HepG2 (cell line): ENCODE data around the gene DEFB128. TPM values are rescaled to one million over a fixed set of nuclear protein-coding genes. Genes with fewer than 3 reads are reported as not detected.

Experiments used
- ATAC-seq: fragments of 200-7000 bp; cut with Tn5 transposase; 3 replicates; pipeline ENCODE4 v1.9.1; 2020; ENCODE audit warnings: mild to moderate bottlenecking, moderate library complexity
- BruUV-seq: library from RNA; stranded (reverse); fragments of 400-500 nt; replicated peaks from 2 replicates; lab custom pipeline; 2021; lab: Mats Ljungman, UMichigan
- CTCF ChIA-PET: fragments of 300-600 bp; formaldehyde crosslinking; extraction: SDS; loops from one replicate; lab custom pipeline; 2021; ENCODE audit warnings: low total read pairs, inconsistent platforms, low intra/inter-chr PET ratio; lab: Yijun Ruan, JAX
- POLR2A ChIA-PET: fragments of 350-600 bp; sonication (Branson Sonifier 250); formaldehyde crosslinking; loops from one replicate; lab custom pipeline; 2020; ENCODE audit warnings: antibody characterized with exemption, inconsistent platforms; lab: Yijun Ruan, JAX
- DNase-seq: peaks from one replicate; pipeline ENCODE4 v3.0.0-alpha.2; 2015; ENCODE audit warnings: low spot score
- FAIRE-seq: peaks from 3 replicates; lab custom pipeline; 2011; peaks lifted over from hg19 to GRCh38; lab: Jason Lieb, UNC
- H2AFZ ChIP-seq: one replicate; pipeline ENCODE4 v1.6.1; 2011; ENCODE audit warnings: low read length, inconsistent platforms
- H3K27ac ChIP-seq: fragments of 300-600 bp; 3 replicates; pipeline ENCODE4 v1.8.0; 2011; ENCODE audit warnings: mixed run types, mild to moderate bottlenecking, mixed read lengths, low read length, inconsistent platforms; ENCODE audit not compliant: insufficient read depth; ENCODE audit errors: extremely low read length
- H3K27me3 ChIP-seq, 2 experiments: fragments of 200-600 bp in 1 of 2; 2 replicates in 1 of 2; 3 replicates in 1 of 2; pipeline versions ENCODE4 v1.6.0 to v1.8.0; 2011; ENCODE audit warnings: low read length in 2 of 2, mild to moderate bottlenecking in 2 of 2, moderate library complexity in 2 of 2, inconsistent platforms in 1 of 2; ENCODE audit not compliant: insufficient read depth in 2 of 2, control insufficient read depth in 1 of 2
- H3K36me3 ChIP-seq, 2 experiments: fragments of 200-600 bp in 1 of 2; replicated peaks in 1 of 2; 2 replicates in 1 of 2; 3 replicates in 1 of 2; pipeline versions ENCODE4 v1.5.1 to v1.8.0; 2011; ENCODE audit warnings: low read length in 2 of 2, inconsistent platforms in 1 of 2; ENCODE audit not compliant: insufficient read depth in 2 of 2, control insufficient read depth in 1 of 2
- H3K4me1 ChIP-seq: 2 replicates; pipeline ENCODE4 v1.5.1; 2012; ENCODE audit warnings: low read length, inconsistent platforms; ENCODE audit not compliant: insufficient read depth
- H3K4me2 ChIP-seq: 2 replicates; pipeline ENCODE4 v1.6.0; 2011; ENCODE audit warnings: low read depth, low read length, inconsistent platforms
- H3K4me3 ChIP-seq, 3 experiments: fragments of 200-600 bp in 1 of 3; sonication (generic), shearing (Covaris generic) in 1 of 3; replicated peaks in 1 of 3; 2 replicates each; pipeline ENCODE4 v1.5.1; 2011 to 2016; ENCODE audit warnings: low read length in 3 of 3, inconsistent platforms in 2 of 3, low read depth in 2 of 3, mild to moderate bottlenecking in 2 of 3, control low read depth in 1 of 3, mixed read lengths in 1 of 3; ENCODE audit not compliant: insufficient read depth in 1 of 3
- H3K79me2 ChIP-seq: one replicate; pipeline ENCODE4 v1.6.1; 2011; ENCODE audit warnings: low read length, inconsistent platforms; ENCODE audit not compliant: insufficient read depth
- H3K9ac ChIP-seq: 2 replicates; pipeline ENCODE4 v1.6.0; 2011; ENCODE audit warnings: mild to moderate bottlenecking, low read depth, low read length, inconsistent platforms; ENCODE audit not compliant: insufficient read depth
- H3K9me3 ChIP-seq: 2 replicates; pipeline ENCODE4 v1.5.1; 2012; ENCODE audit warnings: mild to moderate bottlenecking, low read length
- H4K20me1 ChIP-seq: 2 replicates; pipeline ENCODE4 v1.6.0; 2011; ENCODE audit warnings: inconsistent platforms, mild to moderate bottlenecking, low read length, moderate library complexity; ENCODE audit not compliant: insufficient read depth
- RAD21 ChIP-seq: fragments of 450-650 bp; formaldehyde crosslinking; IDR thresholded peaks from 2 replicates; pipeline ENCODE4 v1.5.0; 2020; ENCODE audit warnings: mild to moderate bottlenecking
- RNF219 ChIP-seq: sonication (generic); formaldehyde crosslinking; IDR thresholded peaks from 2 replicates; pipeline ENCODE4 v1.5.0; 2020; ENCODE audit warnings: mild to moderate bottlenecking, missing genetic modification reagents
- RXRA ChIP-seq: sonication (generic); formaldehyde crosslinking; IDR thresholded peaks from 2 replicates; pipeline ENCODE4 v1.5.1; 2020; ENCODE audit warnings: missing genetic modification reagents
- SMC3 ChIP-seq: IDR thresholded peaks from 2 replicates; pipeline ENCODE4 v1.6.1; 2011; ENCODE audit warnings: low read length, improper control_type of control experiment
- STAG1 ChIP-seq: sonication (generic); formaldehyde crosslinking; IDR thresholded peaks from 2 replicates; pipeline ENCODE4 v1.4.0; 2020; ENCODE audit warnings: missing genetic modification reagents
- ZBTB21 ChIP-seq: sonication (generic); formaldehyde crosslinking; IDR thresholded peaks from 2 replicates; pipeline ENCODE4 v1.4.0; 2020; ENCODE audit warnings: missing genetic modification reagents
- WGBS: methylation state at CpG from one replicate; pipeline ENCODE4 v1.1.6; 2017; ENCODE audit warnings: low lambda C conversion rate; 5-methylcytosine and 5-hydroxymethylcytosine counted together
- in situ Hi-C: cut with HindIII; loops from 2 replicates; pipeline ENCODE4 v1.10.0; 2017; ENCODE audit warnings: low pct_unique_long_range_greater_than_20kb; ENCODE audit not compliant: extremely low pct_ligation_motif_present
- intact Hi-C: fragments of 100-400 bp; cut with micrococcal nuclease; formaldehyde crosslinking; loops from one replicate; pipeline ENCODE4 v1.10.0; 2022; ENCODE audit not compliant: unreplicated experiment
- polyA plus RNA-seq, 8 experiments: library from polyadenylated mRNA; depleted of rRNA in 3 of 8; stranded (reverse) in 7 of 8; unstranded in 1 of 8; fragments of >200 nt; fragmentation: Illumina TruSeq in 4 of 8; extraction: Trizol in 4 of 8; gene quantifications; 2 replicates each; pipeline versions ENCODE4 v1.2.1 to v1.2.3, GENCODE V29; 2011 to 2016; ENCODE audit warnings: low read depth in 4 of 8, missing spikeins in 1 of 8, mixed read lengths in 1 of 8; ENCODE audit not compliant: insufficient read depth in 1 of 8
- total RNA-seq, 5 experiments: library from RNA; depleted of rRNA; stranded (reverse); fragments of >200 nt; fragmentation: Illumina TruSeq; extraction: Trizol; gene quantifications; 2 replicates each; pipeline ENCODE4 v1.2.3, GENCODE V29; 2016; ENCODE audit warnings: low read depth in 1 of 5
- TF ChIP-seq, protein P1 (sequence below): sonication (generic); formaldehyde crosslinking; IDR thresholded peaks from 2 replicates; pipeline ENCODE4 v1.5.0; 2020; ENCODE audit warnings: mild to moderate bottlenecking, missing genetic modification reagents, moderate library complexity

The DEFB128 gene
- total and polyA plus RNA-seq, 2 of the 13 experiments (the other 11 are each of a cell fraction or from before 2014, with no cell fraction given) = not detected

GRCh38 chr20:235891-236290 is 46.4 kb upstream of the DEFB128 start:
- CTCF ChIA-PET = no interaction called here
- no peak overlapping the region for H3K4me3 ChIP-seq
- H3K4me2 ChIP-seq = no peak overlapping the region
- H2AFZ ChIP-seq = no peak overlapping the region
- no peaks in the 10 kb centered on the region for H4K20me1 ChIP-seq
- no peaks in the 10 kb centered on the region for H3K79me2 ChIP-seq
- WGBS = 5% methylated on average over 1 of the region's 1 CpG
- H3K9ac ChIP-seq = no peak overlapping the region
- TF ChIP-seq, protein P1, sequence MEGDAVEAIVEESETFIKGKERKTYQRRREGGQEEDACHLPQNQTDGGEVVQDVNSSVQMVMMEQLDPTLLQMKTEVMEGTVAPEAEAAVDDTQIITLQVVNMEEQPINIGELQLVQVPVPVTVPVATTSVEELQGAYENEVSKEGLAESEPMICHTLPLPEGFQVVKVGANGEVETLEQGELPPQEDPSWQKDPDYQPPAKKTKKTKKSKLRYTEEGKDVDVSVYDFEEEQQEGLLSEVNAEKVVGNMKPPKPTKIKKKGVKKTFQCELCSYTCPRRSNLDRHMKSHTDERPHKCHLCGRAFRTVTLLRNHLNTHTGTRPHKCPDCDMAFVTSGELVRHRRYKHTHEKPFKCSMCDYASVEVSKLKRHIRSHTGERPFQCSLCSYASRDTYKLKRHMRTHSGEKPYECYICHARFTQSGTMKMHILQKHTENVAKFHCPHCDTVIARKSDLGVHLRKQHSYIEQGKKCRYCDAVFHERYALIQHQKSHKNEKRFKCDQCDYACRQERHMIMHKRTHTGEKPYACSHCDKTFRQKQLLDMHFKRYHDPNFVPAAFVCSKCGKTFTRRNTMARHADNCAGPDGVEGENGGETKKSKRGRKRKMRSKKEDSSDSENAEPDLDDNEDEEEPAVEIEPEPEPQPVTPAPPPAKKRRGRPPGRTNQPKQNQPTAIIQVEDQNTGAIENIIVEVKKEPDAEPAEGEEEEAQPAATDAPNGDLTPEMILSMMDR (CRISPR knock-in tag) = peak; percentile 52
- no peak for TF ChIP-seq RAD21 (CRISPR knock-in tag)
- peak; percentile 58 for TF ChIP-seq STAG1 (CRISPR knock-in tag)
- no peak for TF ChIP-seq RNF219 (CRISPR knock-in tag)
- TF ChIP-seq SMC3 = peak; percentile 14; the same call in 1 of the 2 replicates
- TF ChIP-seq ZBTB21 (CRISPR knock-in tag) = no peak
- no peak for TF ChIP-seq RXRA (CRISPR knock-in tag)
- no peak for DNase-seq
- in situ Hi-C loops (no loop called here), intact Hi-C loops (no loop called here)
- POLR2A ChIA-PET = no interaction called here
- H3K9me3 ChIP-seq = no peaks in the 10 kb centered on the region
- H3K27me3 ChIP-seq = peaks cover 2 to 11% of the 10 kb centered on the region in 2 experiments; a peak in 3 of 5 replicates
- no TSS peak for BruUV-seq
- no peaks in the 10 kb centered on the region for H3K4me1 ChIP-seq
- no peak overlapping the region for H3K27ac ChIP-seq
- H3K36me3 ChIP-seq = no peaks in the 10 kb centered on the region
- no peak for FAIRE-seq
- ATAC-seq = peak; percentile 77
